PC-3 (cell line): ENCODE measurements around the gene HLCS. TPM values are rescaled to one million over a fixed set of nuclear protein-coding genes. Genes with fewer than 3 reads are reported as not detected.

Experiments
- ATAC-seq: fragments of 200-7000 bp; cut with Tn5 transposase; 2 replicates; pipeline ENCODE4 v1.9.1; 2020; ENCODE audit warnings: mild to moderate bottlenecking, moderate library complexity
- BruUV-seq: library from RNA; stranded (reverse); fragments of 400-500 nt; replicated peaks from 2 replicates; lab custom pipeline; 2021; lab: Mats Ljungman, UMichigan
- CTCF ChIA-PET: fragments of 300-600 bp; sonication (Branson Sonifier 250); formaldehyde crosslinking; loops from one replicate; lab custom pipeline; 2022; ENCODE audit warnings: antibody characterized with exemption; lab: Charles Lee
- POLR2A ChIA-PET: fragments of 300-600 bp; sonication (Branson Sonifier 250); formaldehyde crosslinking; loops from one replicate; lab custom pipeline; 2022; ENCODE audit warnings: antibody characterized with exemption; ENCODE audit not compliant: unreplicated experiment; lab: Charles Lee
- DNase-seq: peaks from one replicate; pipeline ENCODE4 v3.0.0-alpha.2; 2015
- H2AFZ ChIP-seq: fragments of 300-600 bp; sonication (generic); 2 replicates; pipeline ENCODE4 v1.6.0; 2016; ENCODE audit warnings: antibody characterized with exemption, low read length
- H3F3A ChIP-seq: fragments of 300-600 bp; sonication (generic); one replicate; pipeline ENCODE4 v1.6.0; 2017; ENCODE audit warnings: antibody characterized with exemption, low read length, control low read depth, mild to moderate bottlenecking; ENCODE audit not compliant: unreplicated experiment
- H3K27ac ChIP-seq: fragments of 300-600 bp; sonication (generic); 2 replicates; pipeline ENCODE4 v1.5.1; 2016; ENCODE audit warnings: mild to moderate bottlenecking, low read length
- H3K27me3 ChIP-seq: fragments of 300-600 bp; sonication (generic); 2 replicates; pipeline ENCODE4 v1.6.1; 2016; ENCODE audit warnings: low read length, mixed read lengths
- H3K36me3 ChIP-seq: fragments of 300-600 bp; sonication (generic); 2 replicates; pipeline ENCODE4 v1.6.1; 2016; ENCODE audit warnings: low read depth, mixed run types, low read length, mixed read lengths
- H3K4me1 ChIP-seq: fragments of 300-600 bp; sonication (generic); 2 replicates; pipeline ENCODE4 v1.5.1; 2016; ENCODE audit warnings: low read length; ENCODE audit not compliant: insufficient read depth
- H3K4me2 ChIP-seq: fragments of 300-600 bp; sonication (generic); 2 replicates; pipeline ENCODE4 v1.6.0; 2016; ENCODE audit warnings: low read length
- H3K4me3 ChIP-seq: fragments of 300-600 bp; sonication (generic); 2 replicates; pipeline ENCODE4 v1.5.1; 2016; ENCODE audit warnings: mild to moderate bottlenecking, low read length, mixed read lengths
- H3K79me2 ChIP-seq: fragments of 300-600 bp; sonication (generic); 2 replicates; pipeline ENCODE4 v1.6.1; 2017; ENCODE audit warnings: low read length, mixed read lengths
- H3K9ac ChIP-seq: fragments of 300-600 bp; sonication (generic); 2 replicates; pipeline ENCODE4 v1.6.0; 2016; ENCODE audit warnings: mild to moderate bottlenecking, low read length
- H3K9me2 ChIP-seq: fragments of 300-600 bp; sonication (generic); replicated peaks from 2 replicates; pipeline ENCODE4 v1.6.1; 2016; ENCODE audit warnings: mixed run types, low read length, mixed read lengths
- H3K9me3 ChIP-seq: fragments of 300-600 bp; sonication (generic); 2 replicates; pipeline ENCODE4 v1.6.1; 2016; ENCODE audit warnings: low read length, mixed read lengths
- H4K20me1 ChIP-seq: fragments of 300-600 bp; sonication (generic); 2 replicates; pipeline ENCODE4 v1.6.1; 2016; ENCODE audit warnings: low read length, mixed read lengths
- CTCF ChIP-seq: fragments of 300-600 bp; sonication (generic); conservative IDR thresholded peaks from 2 replicates; pipeline ENCODE4 v1.5.1; 2017; ENCODE audit warnings: antibody characterized with exemption, low read depth, mild to moderate bottlenecking, low read length
- EZH2 ChIP-seq: fragments of 300-600 bp; sonication (generic); IDR thresholded peaks from one replicate; pipeline ENCODE4 v1.6.1; 2017; ENCODE audit warnings: antibody characterized with exemption, mild to moderate bottlenecking, low read length; ENCODE audit not compliant: unreplicated experiment
- EZH2phosphoT487 ChIP-seq: fragments of 300-600 bp; sonication (generic); IDR thresholded peaks from 2 replicates; pipeline ENCODE4 v1.6.1; 2018; ENCODE audit warnings: mild to moderate bottlenecking, antibody characterized with exemption, low read length, borderline replicate concordance
- intact Hi-C: fragments of 100-400 bp; cut with micrococcal nuclease; formaldehyde crosslinking; loops from 2 replicates; pipeline ENCODE4 v1.9.0; 2023
- total RNA-seq: library from RNA; depleted of rRNA; stranded (reverse); fragments of >200 nt; gene quantifications from 2 replicates; pipeline ENCODE4 v1.2.3, GENCODE V29; 2014

The HLCS gene
- total RNA-seq, 1 experiment from 2014 or later, result 44.1 TPM

- Histone ChIP-seq H3K4me1 (peaks cover 13% of the 10 kb centered on the region; the same call in 1 of the 2 replicates), H4K20me1 (no peaks in the 10 kb centered on the region), H3K27ac (no peak overlapping the region), H3K4me3 (no peak overlapping the region), H3K9ac (no peak overlapping the region), H3K4me2 (no peak overlapping the region), H3K9me2 (no peaks in the 10 kb centered on the region), H3K79me2 (no peaks in the 10 kb centered on the region), H2AFZ (no peak overlapping the region), H3K36me3 (peaks cover 25% of the 10 kb centered on the region), H3F3A (no peaks in the 10 kb centered on the region), H3K9me3 (no peaks in the 10 kb centered on the region), H3K27me3 (no peaks in the 10 kb centered on the region)
- no TSS peak for BruUV-seq
- intact Hi-C loops, result no loop called here
- no peak; the same call in 1 of the 2 replicates for ATAC-seq
- TF ChIP-seq EZH2phosphoT487 (no peak), EZH2 (no peak)
- CTCF ChIA-PET, result no interaction called here
- no peak for DNase-seq
- POLR2A ChIA-PET, result no interaction called here
Observed at GRCh38 chr21:36751383-36751782, 215.1 kb downstream of the HLCS start.

- H3K9ac ChIP-seq, result no peak overlapping the region
- TF ChIP-seq EZH2 (no peak), EZH2phosphoT487 (no peak), CTCF (no peak)
- H3K4me2 ChIP-seq, result no peak overlapping the region
- no peaks in the 10 kb centered on the region for H3F3A ChIP-seq
- ChIA-PET CTCF (no interaction called here), POLR2A (no interaction called here)
- H2AFZ ChIP-seq, result no peak overlapping the region
- no peaks in the 10 kb centered on the region for H4K20me1 ChIP-seq
- BruUV-seq, result no TSS peak
- no peaks in the 10 kb centered on the region for H3K9me2 ChIP-seq
- no peak overlapping the region for H3K27ac ChIP-seq
- no peaks in the 10 kb centered on the region for H3K27me3 ChIP-seq
- H3K9me3 ChIP-seq, result no peaks in the 10 kb centered on the region
- intact Hi-C loops, result no loop called here
- H3K4me3 ChIP-seq, result no peak overlapping the region
- ATAC-seq, result no peak
- H3K79me2 ChIP-seq, result no peaks in the 10 kb centered on the region
- no peak for DNase-seq
- H3K4me1 ChIP-seq, result peaks cover 10% of the 10 kb centered on the region; the same call in 1 of the 2 replicates
- peaks cover 30% of the 10 kb centered on the region for H3K36me3 ChIP-seq
Observed at GRCh38 chr21:36750576-36750959, 215.9 kb downstream of the HLCS start.

GRCh38 chr21:36749935-36750575 lies 216.4 kb downstream of the HLCS start:
- H3F3A ChIP-seq, result no peaks in the 10 kb centered on the region
- intact Hi-C loops, result no loop called here
- no peaks in the 10 kb centered on the region for H3K9me3 ChIP-seq
- POLR2A ChIA-PET, result no interaction called here
- BruUV-seq, result no TSS peak
- CTCF ChIA-PET, result no interaction called here
- TF ChIP-seq EZH2, result no peak
- TF ChIP-seq EZH2phosphoT487, result no peak
- TF ChIP-seq CTCF, result no peak
- no peak overlapping the region for H3K27ac ChIP-seq
- no peaks in the 10 kb centered on the region for H3K79me2 ChIP-seq
- no peaks in the 10 kb centered on the region for H3K9me2 ChIP-seq
- peaks cover 35% of the 10 kb centered on the region for H3K36me3 ChIP-seq
- ATAC-seq, result no peak
- no peak overlapping the region for H3K4me3 ChIP-seq
- H3K4me1 ChIP-seq, result peaks cover 10% of the 10 kb centered on the region; the same call in 1 of the 2 replicates
- no peaks in the 10 kb centered on the region for H3K27me3 ChIP-seq
- no peak overlapping the region for H3K4me2 ChIP-seq
- no peak overlapping the region for H2AFZ ChIP-seq
- H4K20me1 ChIP-seq, result no peaks in the 10 kb centered on the region
- DNase-seq, result no peak
- no peak overlapping the region for H3K9ac ChIP-seq
